WI38 (cell line): ENCODE results near the gene MANEA.
"Not testable (repeated sequence)": the region's sequence is repeated elsewhere in the genome, so short reads cannot be mapped to it uniquely, and the experiment has no call there.

Source experiments
- H3K4me3 ChIP-seq: 2 replicates; pipeline ENCODE4 v1.5.1; 2011; ENCODE audit warnings: low read depth, mild to moderate bottlenecking, control low read depth, low read length
- CTCF ChIP-seq: IDR thresholded peaks from 2 replicates; pipeline ENCODE4 v1.5.1; 2012; ENCODE audit warnings: low read depth, mild to moderate bottlenecking, control low read depth, low read length

The MANEA gene

GRCh38 chr6:95574811-95575210 is 2.5 kb upstream of the MANEA start:
- no peak overlapping the region for H3K4me3 ChIP-seq
- TF ChIP-seq CTCF = no peak

- TF ChIP-seq CTCF = no peak
- peak overlapping the region; percentile 83 for H3K4me3 ChIP-seq
Observed at GRCh38 chr6:95576218-95576997, 927 bp upstream of the MANEA start.

- TF ChIP-seq CTCF = no peak
- peak overlapping the region; percentile 83 for H3K4me3 ChIP-seq
Observed at GRCh38 chr6:95576998-95577303, 384 bp upstream of the MANEA start.

- peak overlapping the region; percentile 83 for H3K4me3 ChIP-seq
- TF ChIP-seq CTCF = no peak
Observed at GRCh38 chr6:95578106-95578410, 723 bp downstream of the MANEA start.

GRCh38 chr6:95581073-95581472 is 3.7 kb downstream of the MANEA start:
- no peak for TF ChIP-seq CTCF
- H3K4me3 ChIP-seq = no peak overlapping the region

- H3K4me3 ChIP-seq = not testable (repeated sequence)
Observed at GRCh38 chr6:95584226-95584625, 6.9 kb downstream of the MANEA start.

GRCh38 chr6:95587989-95588388 is 10.7 kb downstream of the MANEA start:
- TF ChIP-seq CTCF = no peak
- H3K4me3 ChIP-seq = no peak overlapping the region

- H3K4me3 ChIP-seq = no peak overlapping the region
- TF ChIP-seq CTCF = no peak
Observed at GRCh38 chr6:95589067-95589466, 11.7 kb downstream of the MANEA start.
